Psoas muscle (tissue), 8 donors: ENCODE results near the gene ECPAS. TPM values are rescaled to one million over a fixed set of nuclear protein-coding genes. Genes with fewer than 3 reads are reported as not detected.
"Not testable (repeated sequence)": the region's sequence is repeated elsewhere in the genome, so short reads cannot be mapped to it uniquely, and the experiment has no call there.

Experiments
- ATAC-seq, 4 donors: fragments of 200-7000 bp; cut with Tn5 transposase; one replicate each; pipeline ENCODE4 v1.9.1; 2020; ENCODE audit warnings: moderate library complexity in 3 of 4, mild to moderate bottlenecking in 2 of 4
- DNase-seq, 2 donors: peaks; one replicate each; pipeline ENCODE4 v3.0.0-alpha.2; 2020
- H3K27ac ChIP-seq: fragments of 200-600 bp; one replicate; pipeline ENCODE4 v1.8.0; 2022
- H3K27me3 ChIP-seq, 3 donors: fragments of 200-600 bp in 1 of 3; one replicate each; pipeline versions ENCODE4 v1.6.1 to v1.8.0; 2013 to 2022; ENCODE audit warnings: low read length in 2 of 3, mild to moderate bottlenecking in 2 of 3, moderate library complexity in 1 of 3; ENCODE audit not compliant: insufficient read depth in 3 of 3
- H3K36me3 ChIP-seq, 2 donors: fragments of 200-600 bp in 1 of 2; one replicate each; pipeline versions ENCODE4 v1.6.1 to v1.8.0; 2013 to 2022; ENCODE audit warnings: low read depth in 1 of 2, mild to moderate bottlenecking in 1 of 2, moderate library complexity in 1 of 2; ENCODE audit not compliant: insufficient read depth in 1 of 2
- H3K4me1 ChIP-seq: fragments of 200-600 bp; one replicate; pipeline ENCODE4 v1.8.0; 2022
- H3K4me3 ChIP-seq: fragments of 200-600 bp; one replicate; pipeline ENCODE4 v1.8.0; 2022; ENCODE audit warnings: mild to moderate bottlenecking
- H3K9me3 ChIP-seq: fragments of 200-600 bp; one replicate; pipeline ENCODE4 v1.8.0; 2022
- CTCF ChIP-seq: fragments of 200-600 bp; IDR thresholded peaks from one replicate; pipeline ENCODE4 v1.8.0; 2022; ENCODE audit warnings: antibody characterized with exemption
- WGBS, 3 donors: extraction: QIAGEN DNeasy Blood & Tissue Kit; methylation state at CpG; one replicate each; pipeline versions ENCODE4 v1.1.6 to v1.1.7; 2013; 5-methylcytosine and 5-hydroxymethylcytosine counted together
- intact Hi-C, 2 donors: fragments of 100-400 bp; cut with DNase I; formaldehyde crosslinking; loops; one replicate each; pipeline versions ENCODE4 v1.11.0 to v1.14.2; 2022
- polyA plus RNA-seq, 3 donors: library from polyadenylated mRNA; stranded (reverse); fragments of 200-250 nt; gene quantifications; one replicate each; pipeline ENCODE4 v1.2.3, GENCODE V29; 2013
- total RNA-seq, 4 donors: library from RNA; stranded (reverse); fragmentation: NEBNext Ultra II Directional in 2 of 4; extraction: Animal tissue kit (Norgen Biotek cat#: 25700) in 2 of 4; gene quantifications; one replicate each; pipeline versions ENCODE4 v1.2.1 to v1.2.4, GENCODE V29; 2021 to 2023
- donor health status: healthy with polysubstance abuse.
- donor health status: DM: no; HTN: no; CAD: no; lungs with moderate emphysema.
- donor health status: Bipolar disorder and iron deficiency.
- donor health status: healthy.
- donor health status: DM: yes; HTN: yes; CAD: no.
- donor health status: DM: no; HTN: no; CAD: no.
- donor health status: DM: no; HTN: no; CAD: no.
- donor health status: DM: yes; HTN: yes; CAD: no.

Gene ECPAS
- total and polyA plus RNA-seq, 7 donors, result 95.9 to 456 (median 307) TPM

GRCh38 chr9:111516061-111516465 is 31.9 kb upstream of the ECPAS start:
- WGBS, 3 donors, result 74 to 79% (median 78%) methylated on average over 2 of the region's 2 CpGs
- Histone ChIP-seq H3K27me3 (no peaks in the 10 kb centered on the region), H3K9me3 (peaks cover 3% of the 10 kb centered on the region), H3K36me3 (no peaks in the 10 kb centered on the region), H3K4me3 (no peak overlapping the region), H3K4me1 (no peaks in the 10 kb centered on the region), H3K27ac (no peak overlapping the region)
- ATAC-seq (no peak), DNase-seq (no peak)
- no peak for TF ChIP-seq CTCF
- intact Hi-C loops, result loop anchor here in 1 of 2 donors (5.0 kb wide), 1 partner anchor 36 kb away; no protein-coding TSS in a partner anchor

- no peak overlapping the region for H3K27ac ChIP-seq
- no peaks in the 10 kb centered on the region for H3K36me3 ChIP-seq
- peaks cover 5% of the 10 kb centered on the region for H3K9me3 ChIP-seq
- no peaks in the 10 kb centered on the region for H3K27me3 ChIP-seq
- DNase-seq, result no peak
- TF ChIP-seq CTCF, result no peak
- H3K4me3 ChIP-seq, result no peak overlapping the region
- ATAC-seq, result no peak
- H3K4me1 ChIP-seq, result no peaks in the 10 kb centered on the region
- intact Hi-C loops, result loop anchor here in 1 of 2 donors (5.0 kb wide), 1 partner anchor 37 kb away; no protein-coding TSS in a partner anchor
Observed at GRCh38 chr9:111514967-111515366, 30.8 kb upstream of the ECPAS start.

- H3K27me3 ChIP-seq, DNase-seq, H3K4me1 ChIP-seq, H3K36me3 ChIP-seq, ATAC-seq, intact Hi-C loops, H3K9me3 ChIP-seq, H3K27ac ChIP-seq, H3K4me3 ChIP-seq: not testable (repeated sequence)
- WGBS, 3 donors, result 73 to 83% (median 77%) methylated on average over 6 of the region's 6 CpGs
Observed at GRCh38 chr9:111511581-111511980, 27.4 kb upstream of the ECPAS start.

GRCh38 chr9:111502506-111502905 is 18.3 kb upstream of the ECPAS start:
- H3K9me3 ChIP-seq, result no peaks in the 10 kb centered on the region
- 36 to 53% (median 42%) methylated on average over 3 of the region's 3 CpGs for WGBS, 3 donors
- no peaks in the 10 kb centered on the region for H3K27me3 ChIP-seq
- no peak for TF ChIP-seq CTCF
- no peaks in the 10 kb centered on the region for H3K36me3 ChIP-seq
- H3K4me1 ChIP-seq, result no peaks in the 10 kb centered on the region
- H3K27ac ChIP-seq, result no peak overlapping the region
- H3K4me3 ChIP-seq, result no peak overlapping the region
- intact Hi-C loops, result no loop called here
- DNase-seq (no peak), ATAC-seq (peak in 3 of 4 donors; percentile 65 to 75 (median 68))

GRCh38 chr9:111501648-111502047 is 17.5 kb upstream of the ECPAS start:
- TF ChIP-seq CTCF, result no peak
- no peaks in the 10 kb centered on the region for H3K27me3 ChIP-seq
- no peak overlapping the region for H3K4me3 ChIP-seq
- intact Hi-C loops, result no loop called here
- no peak for ATAC-seq
- DNase-seq, result no peak
- no peaks in the 10 kb centered on the region for H3K36me3 ChIP-seq
- no peak overlapping the region for H3K27ac ChIP-seq
- H3K9me3 ChIP-seq, result no peaks in the 10 kb centered on the region
- H3K4me1 ChIP-seq, result no peaks in the 10 kb centered on the region
- 82 to 91% (median 89%) methylated on average over 6 of the region's 6 CpGs for WGBS, 3 donors
